ENCODE measurements around the gene HIPK3. TPM values are rescaled to one million over a fixed set of nuclear protein-coding genes. Genes with fewer than 3 reads are reported as not detected.
"Not testable (repeated sequence)": the region's sequence is repeated elsewhere in the genome, so short reads cannot be mapped to it uniquely, and the experiment has no call there.

Gene HIPK3
- total and polyA plus RNA-seq, 7 experiments from 2014 or later: 24.0 to 92.5 (median 55.0) TPM

DNA sequence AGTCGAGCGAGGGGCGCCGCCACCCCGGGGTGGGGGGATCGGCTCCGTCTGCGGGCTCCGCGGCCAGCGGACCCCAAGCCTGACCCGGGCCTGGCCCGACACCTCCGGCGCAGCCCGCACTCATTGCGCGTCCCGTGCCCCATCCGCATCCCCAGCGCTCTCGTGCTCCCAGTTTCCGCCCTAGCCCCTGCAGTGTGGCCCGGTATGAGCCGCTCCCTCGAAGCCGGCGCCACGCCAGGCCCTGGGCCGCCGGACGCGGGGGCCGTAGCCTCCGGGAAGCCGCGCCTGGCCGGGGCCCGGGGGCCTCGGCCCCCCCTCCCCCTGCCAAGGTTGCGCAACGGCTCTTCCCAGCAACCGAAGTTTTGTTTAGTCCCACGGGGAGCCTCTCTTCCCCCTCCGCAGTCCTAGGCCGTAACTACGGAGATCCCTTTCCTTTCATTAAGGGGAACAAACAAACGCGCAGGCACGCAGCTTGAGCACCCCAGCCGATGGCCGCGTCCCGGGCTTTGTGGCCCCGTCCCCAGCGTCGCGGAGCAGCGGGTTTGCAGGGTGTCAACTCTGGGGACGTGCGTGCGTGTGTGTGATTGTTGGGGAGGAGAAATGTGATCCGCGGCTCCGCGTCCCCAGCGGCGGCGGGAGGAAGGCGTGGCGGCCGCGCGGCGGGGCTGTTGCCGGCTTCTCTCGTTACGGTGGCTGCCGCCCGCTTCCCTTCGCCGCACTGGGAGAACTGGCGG lies 883 bp downstream of the HIPK3 start:
- CTCF ChIA-PET: no interaction called here
- intact Hi-C loops (cut with micrococcal nuclease): loop anchor here (1.0 to 10.0 kb wide), 25 partner anchors 11 to 1891 kb away; partner anchors contain the start of genes ABTB2 (in 2 of the 2), C11orf91 (in 2 of the 2), CAPRIN1 (in 2 of the 2) and CSTF3 (in 2 of the 2)
- ATAC-seq: peak; percentile 71
- Histone ChIP-seq H3K27me3 (ENCODE audit: control insufficient read depth in 2 of 2, insufficient read depth in 2 of 2, low read length in 2 of 2) (no peaks in the 10 kb centered on the region), H3K27ac (ENCODE audit: low read depth, low read length) (peak overlapping the region; percentile 97), H3K9me3 (ENCODE audit: control insufficient read depth in 2 of 3, low read length in 3 of 3) (no peaks in the 10 kb centered on the region), H3K4me3 (ENCODE audit: low read length) (peak overlapping the region; percentile 63), H3K36me3 (ENCODE audit: control insufficient read depth in 2 of 3, insufficient read depth in 3 of 3, low read length in 3 of 3) (peaks cover 0 to 6% (median 0%) of the 10 kb centered on the region in 3 experiments), H3K4me1 (ENCODE audit: control insufficient read depth in 2 of 2, insufficient read depth in 2 of 2, low read length in 2 of 2) (peaks cover 27 to 28% of the 10 kb centered on the region in 2 donors)
- peak; percentile 67 to 83 (median 76) for DNase-seq
- peaks cover 0 to 9% (median 0%) of the 10 kb centered on the region in 5 donors for H3K36me3 Mint-ChIP-seq
- POLR2A ChIA-PET: interaction anchor here (0.5 to 1.7 kb wide), 8 partner anchors 10 to 444 kb away, joined by 3 to 6 read pairs (median 3); partner anchors contain the start of gene TCP11L1
- peaks cover 25 to 55% (median 44%) of the 10 kb centered on the region in 7 donors for H3K4me1 Mint-ChIP-seq
- H3K27me3 Mint-ChIP-seq: peaks cover 0 to 2% (median 0%) of the 10 kb centered on the region in 5 donors
- no peaks in the 10 kb centered on the region for H3K9me3 Mint-ChIP-seq
- peak overlapping the region; percentile 89 to 99 (median 96) for H3K4me3 Mint-ChIP-seq
- H3K27ac Mint-ChIP-seq: peak overlapping the region; percentile 93 to 99 (median 98)

DNA sequence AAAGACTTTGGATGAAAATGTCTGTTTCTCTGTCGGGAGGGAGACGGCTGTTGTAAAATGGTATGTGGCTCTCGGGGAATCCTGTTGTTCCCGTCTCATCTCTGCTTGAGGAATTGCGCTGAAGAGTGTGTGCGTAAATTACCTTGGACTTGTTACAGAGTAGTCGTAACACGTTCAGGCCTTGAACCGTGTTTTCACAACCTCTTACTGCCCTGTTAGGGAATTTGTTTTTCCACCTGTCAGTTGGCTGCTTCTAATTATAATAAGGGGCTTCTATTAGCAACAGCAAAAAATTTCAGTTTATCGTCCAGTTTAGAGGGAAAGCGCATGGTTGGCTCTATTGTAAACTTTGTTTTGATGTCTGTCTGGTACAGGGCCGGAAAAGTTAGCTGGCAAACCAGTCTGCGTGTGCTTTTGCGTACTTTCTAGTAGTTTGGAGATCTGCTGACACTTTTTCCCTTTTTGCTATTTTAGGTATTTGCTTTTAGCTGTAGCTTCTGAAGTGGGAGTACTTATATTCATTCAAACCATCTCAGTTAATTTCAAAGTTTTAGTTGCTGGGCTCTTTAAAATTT lies 1.5 kb downstream of the HIPK3 start:
- DNase-seq (peak in 1 of 9 donors; percentile 30), ATAC-seq (peak; percentile 19)
- H3K27me3 Mint-ChIP-seq: peaks cover 0 to 2% (median 0%) of the 10 kb centered on the region in 5 donors
- Histone ChIP-seq H3K9me3 (ENCODE audit: control insufficient read depth in 2 of 3, low read length in 3 of 3) (no peaks in the 10 kb centered on the region), H3K4me1 (ENCODE audit: control insufficient read depth in 2 of 2, insufficient read depth in 2 of 2, low read length in 2 of 2) (peaks cover 27 to 31% of the 10 kb centered on the region in 2 donors), H3K4me3 (ENCODE audit: low read length) (peak overlapping the region; percentile 63), H3K36me3 (ENCODE audit: control insufficient read depth in 2 of 3, insufficient read depth in 3 of 3, low read length in 3 of 3) (peaks cover 0 to 6% (median 0%) of the 10 kb centered on the region in 3 experiments), H3K27ac (ENCODE audit: low read depth, low read length) (peak overlapping the region; percentile 97), H3K27me3 (ENCODE audit: control insufficient read depth in 2 of 2, insufficient read depth in 2 of 2, low read length in 2 of 2) (no peaks in the 10 kb centered on the region)
- peak overlapping the region; percentile 89 to 99 (median 96) for H3K4me3 Mint-ChIP-seq
- ChIA-PET POLR2A (interaction anchor here (0.6 to 1.7 kb wide), 8 partner anchors 9 to 443 kb away, joined by 3 to 6 read pairs (median 3); partner anchors contain the start of gene TCP11L1), CTCF (interaction anchor here (1.1 kb wide), 1 partner anchor 71 kb away, joined by 3 read pairs; no protein-coding TSS in a partner anchor)
- H3K36me3 Mint-ChIP-seq: peaks cover 0 to 9% (median 0%) of the 10 kb centered on the region in 5 donors
- peak overlapping the region; percentile 93 to 99 (median 98) for H3K27ac Mint-ChIP-seq
- H3K4me1 Mint-ChIP-seq: peaks cover 25 to 62% (median 51%) of the 10 kb centered on the region in 7 donors
- H3K9me3 Mint-ChIP-seq: no peaks in the 10 kb centered on the region
- intact Hi-C loops (cut with micrococcal nuclease): loop anchor here (1.0 to 10.0 kb wide), 19 partner anchors 11 to 1891 kb away; partner anchors contain the start of genes CSTF3 (in 2 of the 2), DCDC1 (in 2 of the 2), DNAJC24 (in 2 of the 2) and QSER1 (in 2 of the 2)

DNA sequence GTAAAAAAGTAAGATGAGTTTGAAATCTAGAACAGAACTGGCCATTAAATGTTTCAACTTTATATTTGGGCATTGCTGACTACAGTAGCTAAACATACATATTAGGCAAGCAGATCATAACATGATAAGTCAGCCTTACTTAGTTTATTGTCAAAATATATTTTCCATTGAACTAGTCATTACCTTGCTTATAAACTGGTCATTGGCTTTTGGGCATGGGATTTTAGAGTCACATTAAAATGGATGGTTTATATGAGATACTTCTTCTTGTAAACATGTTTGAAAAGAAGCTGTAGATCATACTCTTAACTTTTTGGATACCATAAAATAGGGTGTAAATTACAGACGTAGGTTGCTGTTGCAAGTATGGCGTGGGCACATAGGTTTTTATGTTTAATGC lies 2.7 kb downstream of the HIPK3 start:
- Mint-ChIP-seq H3K9me3 (no peaks in the 10 kb centered on the region), H3K4me1 (peaks cover 25 to 68% (median 56%) of the 10 kb centered on the region in 7 donors), H3K27me3 (peaks cover 0 to 2% (median 0%) of the 10 kb centered on the region in 5 donors), H3K36me3 (peaks cover 0 to 9% (median 0%) of the 10 kb centered on the region in 5 donors), H3K27ac (peak overlapping the region in 3 of 9 donors; percentile 27 to 99 (median 43)), H3K4me3 (peak overlapping the region; percentile 29 to 99 (median 94))
- H3K27ac ChIP-seq (ENCODE audit: low read depth, low read length): no peak overlapping the region
- H3K27me3 ChIP-seq (ENCODE audit: control insufficient read depth in 2 of 2, insufficient read depth in 2 of 2, low read length in 2 of 2): no peaks in the 10 kb centered on the region
- H3K9me3 ChIP-seq (ENCODE audit: control insufficient read depth in 2 of 3, low read length in 3 of 3): no peaks in the 10 kb centered on the region
- DNase-seq (no peak), ATAC-seq (no peak)
- peaks cover 27 to 32% of the 10 kb centered on the region in 2 donors for H3K4me1 ChIP-seq (ENCODE audit: control insufficient read depth in 2 of 2, insufficient read depth in 2 of 2, low read length in 2 of 2)
- H3K4me3 ChIP-seq (ENCODE audit: low read length): peak overlapping the region; percentile 9
- ChIA-PET POLR2A (interaction anchor here (0.6 to 1.7 kb wide), 2 partner anchors 14 to 93 kb away, joined by 3 to 6 read pairs; no protein-coding TSS in a partner anchor), CTCF (interaction anchor here (0.8 kb wide), 1 partner anchor 70 kb away, joined by 3 read pairs; no protein-coding TSS in a partner anchor)
- intact Hi-C loops (cut with micrococcal nuclease): loop anchor here (2.0 to 10.0 kb wide), 14 partner anchors 32 to 1893 kb away; partner anchors contain the start of genes DCDC1 (in 2 of the 2), DNAJC24 (in 2 of the 2), APIP (in 1 of the 2) and C11orf91 (in 1 of the 2)
- peaks cover 0 to 6% (median 0%) of the 10 kb centered on the region in 3 experiments for H3K36me3 ChIP-seq (ENCODE audit: control insufficient read depth in 2 of 3, insufficient read depth in 3 of 3, low read length in 3 of 3)

DNA sequence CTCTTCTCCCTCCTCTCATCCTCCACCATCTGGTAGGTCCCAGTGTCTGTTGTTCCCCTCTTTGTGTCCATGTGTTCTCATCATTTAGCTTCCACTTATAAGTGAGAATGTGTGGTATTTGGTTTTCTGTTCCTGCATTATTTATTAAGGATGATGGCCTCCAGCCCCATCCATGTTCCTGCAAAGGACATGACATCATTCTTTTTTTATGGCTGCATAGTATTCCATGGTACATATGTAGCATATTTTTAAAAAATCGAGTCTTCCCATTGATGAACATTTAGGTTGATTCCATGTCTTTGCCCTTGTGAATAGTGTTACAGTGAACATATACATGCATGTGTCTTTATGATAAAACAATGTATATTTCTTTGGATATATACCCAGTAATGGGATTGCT lies 4.2 kb downstream of the HIPK3 start:
- H3K4me3 ChIP-seq (ENCODE audit: low read length); intact Hi-C loops (cut with micrococcal nuclease); H3K27me3 Mint-ChIP-seq; CTCF ChIA-PET; H3K27me3 ChIP-seq (ENCODE audit: control insufficient read depth in 2 of 2, insufficient read depth in 2 of 2, low read length in 2 of 2); H3K9me3 ChIP-seq (ENCODE audit: control insufficient read depth in 2 of 3, low read length in 3 of 3); H3K27ac ChIP-seq (ENCODE audit: low read depth, low read length); DNase-seq; H3K9me3 Mint-ChIP-seq; H3K36me3 ChIP-seq (ENCODE audit: control insufficient read depth in 2 of 3, insufficient read depth in 3 of 3, low read length in 3 of 3); POLR2A ChIA-PET; ATAC-seq; H3K36me3 Mint-ChIP-seq: not testable (repeated sequence)
- peaks cover 25 to 30% of the 10 kb centered on the region in 2 donors for H3K4me1 ChIP-seq (ENCODE audit: control insufficient read depth in 2 of 2, insufficient read depth in 2 of 2, low read length in 2 of 2)
- Mint-ChIP-seq H3K4me3 (peak overlapping the region in 5 of 10 donors; percentile 30 to 93 (median 37)), H3K27ac (peak overlapping the region in 2 of 9 donors; percentile 42 to 60), H3K4me1 (peaks cover 21 to 68% (median 56%) of the 10 kb centered on the region in 7 donors)

DNA sequence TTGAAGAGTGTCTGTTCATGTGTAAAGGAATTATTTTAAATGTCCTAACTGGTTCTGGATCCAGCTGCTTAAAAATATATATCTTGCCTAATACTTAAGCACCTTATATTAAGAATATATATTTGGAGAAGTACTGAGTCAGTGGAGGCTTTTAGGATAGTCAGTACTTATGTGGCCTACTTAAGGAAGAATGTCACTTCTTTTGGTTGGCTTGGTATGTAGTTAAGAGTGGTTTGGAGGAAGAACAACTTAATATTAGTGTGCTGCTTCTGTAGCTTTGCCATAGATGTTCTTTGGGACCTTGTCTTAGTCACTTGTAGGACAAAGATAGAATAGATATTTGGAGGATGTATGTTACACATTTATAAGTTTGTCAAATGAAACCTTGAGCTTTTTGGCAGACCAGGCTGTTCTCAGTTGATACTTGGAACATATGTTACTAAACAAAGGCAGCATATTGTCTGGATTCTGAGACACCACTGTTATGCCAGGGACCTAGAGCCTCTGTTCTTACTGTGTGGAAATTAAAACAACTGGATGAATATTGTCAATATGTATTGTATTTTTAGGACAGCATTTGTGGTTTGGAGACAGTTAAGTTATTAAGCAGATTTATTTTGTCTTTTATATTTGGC lies 4.9 kb downstream of the HIPK3 start:
- Histone ChIP-seq H3K27me3 (ENCODE audit: control insufficient read depth in 2 of 2, insufficient read depth in 2 of 2, low read length in 2 of 2) (no peaks in the 10 kb centered on the region), H3K9me3 (ENCODE audit: control insufficient read depth in 2 of 3, low read length in 3 of 3) (no peaks in the 10 kb centered on the region), H3K4me3 (ENCODE audit: low read length) (no peak overlapping the region), H3K36me3 (ENCODE audit: control insufficient read depth in 2 of 3, insufficient read depth in 3 of 3, low read length in 3 of 3) (peaks cover 0 to 6% (median 0%) of the 10 kb centered on the region in 3 experiments), H3K27ac (ENCODE audit: low read depth, low read length) (no peak overlapping the region), H3K4me1 (ENCODE audit: control insufficient read depth in 2 of 2, insufficient read depth in 2 of 2, low read length in 2 of 2) (peaks cover 22 to 25% of the 10 kb centered on the region in 2 donors)
- CTCF ChIA-PET: no interaction called here
- Mint-ChIP-seq H3K4me3 (peak overlapping the region in 8 of 10 donors; percentile 10 to 93 (median 32)), H3K27me3 (peaks cover 0 to 2% (median 0%) of the 10 kb centered on the region in 5 donors), H3K9me3 (no peaks in the 10 kb centered on the region), H3K36me3 (peaks cover 0 to 9% (median 0%) of the 10 kb centered on the region in 5 donors), H3K4me1 (peaks cover 14 to 66% (median 48%) of the 10 kb centered on the region in 7 donors), H3K27ac (peak overlapping the region in 1 of 9 donors; percentile 25)
- intact Hi-C loops (cut with micrococcal nuclease): no loop called here
- POLR2A ChIA-PET: no interaction called here
- no peak for ATAC-seq
- DNase-seq: no peak

DNA sequence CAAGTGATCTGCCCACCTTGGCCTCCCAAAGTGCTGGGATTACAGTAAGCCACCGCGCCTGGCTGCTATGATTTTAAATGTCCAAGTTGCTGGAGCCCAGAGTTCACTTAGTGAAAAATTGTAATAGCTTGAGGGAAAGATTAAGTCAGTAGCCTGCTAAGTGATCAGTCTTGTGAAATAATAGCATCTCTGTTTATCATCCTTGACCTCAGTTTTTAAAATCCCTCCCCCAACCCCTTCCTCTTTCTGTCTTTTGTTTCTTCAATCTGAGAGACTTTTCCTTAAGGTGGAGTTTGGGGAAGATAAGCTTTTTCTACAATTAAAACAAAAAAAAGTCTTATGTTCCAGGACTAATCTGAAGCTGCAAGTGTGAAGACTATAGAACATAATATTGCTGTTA lies 6.4 kb downstream of the HIPK3 start:
- no peaks in the 10 kb centered on the region for H3K9me3 Mint-ChIP-seq
- H3K27me3 ChIP-seq (ENCODE audit: control insufficient read depth in 2 of 2, insufficient read depth in 2 of 2, low read length in 2 of 2): no peaks in the 10 kb centered on the region
- no peak overlapping the region for H3K27ac Mint-ChIP-seq
- no peak overlapping the region for H3K4me3 ChIP-seq (ENCODE audit: low read length)
- ChIA-PET POLR2A (no interaction called here), CTCF (no interaction called here)
- ATAC-seq (no peak), DNase-seq (no peak)
- H3K27ac ChIP-seq (ENCODE audit: low read depth, low read length): no peak overlapping the region
- H3K27me3 Mint-ChIP-seq: no peaks in the 10 kb centered on the region
- intact Hi-C loops (cut with micrococcal nuclease): no loop called here
- H3K4me1 Mint-ChIP-seq: peaks cover 14 to 70% (median 53%) of the 10 kb centered on the region in 7 donors
- peak overlapping the region in 6 of 10 donors; percentile 8 to 43 (median 34) for H3K4me3 Mint-ChIP-seq
- peaks cover 22 to 25% of the 10 kb centered on the region in 2 donors for H3K4me1 ChIP-seq (ENCODE audit: control insufficient read depth in 2 of 2, insufficient read depth in 2 of 2, low read length in 2 of 2)
- H3K36me3 Mint-ChIP-seq: peaks cover 0 to 9% (median 0%) of the 10 kb centered on the region in 5 donors
- no peaks in the 10 kb centered on the region for H3K9me3 ChIP-seq (ENCODE audit: control insufficient read depth in 2 of 3, low read length in 3 of 3)
- H3K36me3 ChIP-seq (ENCODE audit: control insufficient read depth in 2 of 3, insufficient read depth in 3 of 3, low read length in 3 of 3): no peaks in the 10 kb centered on the region
